SU-DHL-6 (cell line): ENCODE data around the gene NAA40.

Experiments
- H2AFZ ChIP-seq: fragments of 200-600 bp; sonication (generic); 2 replicates; pipeline ENCODE4 v1.6.1; 2014; ENCODE audit warnings: low read depth, mild to moderate bottlenecking, moderate library complexity, mixed read lengths, antibody characterized with exemption, low read length; ENCODE audit not compliant: severe bottlenecking
- H3F3A ChIP-seq: fragments of 200-600 bp; shearing (Covaris generic); 2 replicates; pipeline ENCODE4 v1.6.0; 2016; ENCODE audit warnings: antibody characterized with exemption, mild to moderate bottlenecking; ENCODE audit not compliant: insufficient read depth
- H3K27ac ChIP-seq: fragments of 200-600 bp; sonication (generic); 2 replicates; pipeline ENCODE4 v1.5.1; 2016; ENCODE audit warnings: low read depth, mild to moderate bottlenecking, low read length, moderate library complexity, mixed read lengths
- H3K27me3 ChIP-seq: fragments of 200-600 bp; sonication (generic), shearing (Covaris generic); 2 replicates; pipeline ENCODE4 v1.6.0; 2014; ENCODE audit warnings: mild to moderate bottlenecking, low read length
- H3K36me3 ChIP-seq: fragments of 200-600 bp; sonication (generic); 2 replicates; pipeline ENCODE4 v1.6.1; 2014; ENCODE audit warnings: mild to moderate bottlenecking, low read length, mixed read lengths
- H3K4me2 ChIP-seq: fragments of 300-600, 200-600 bp; shearing (Covaris generic), sonication (generic); 2 replicates; pipeline ENCODE4 v1.6.0; 2014; ENCODE audit warnings: low read length, low read depth, mild to moderate bottlenecking; ENCODE audit not compliant: poor library complexity, severe bottlenecking
- H3K4me3 ChIP-seq: fragments of 200-600 bp; sonication (generic); 2 replicates; pipeline ENCODE4 v1.5.1; 2014; ENCODE audit warnings: antibody characterized with exemption, low read length, mild to moderate bottlenecking, mixed read lengths; ENCODE audit not compliant: insufficient read depth, poor library complexity, severe bottlenecking
- H3K79me2 ChIP-seq: fragments of 200-600 bp; sonication (generic); 2 replicates; pipeline ENCODE4 v1.6.1; 2014; ENCODE audit warnings: mild to moderate bottlenecking, low read length, moderate library complexity; ENCODE audit not compliant: insufficient read depth
- H3K9ac ChIP-seq: fragments of 200-600 bp; sonication (generic); 2 replicates; pipeline ENCODE4 v1.7.0; 2014; ENCODE audit warnings: mild to moderate bottlenecking, low read length
- H3K9me2 ChIP-seq: fragments of 200-600 bp; sonication (generic); replicated peaks from 2 replicates; pipeline ENCODE4 v1.6.1; 2014; ENCODE audit warnings: low read length; ENCODE audit not compliant: insufficient read depth
- H3K9me3 ChIP-seq: fragments of 200-600 bp; sonication (generic); 2 replicates; pipeline ENCODE4 v1.6.1; 2014; ENCODE audit warnings: low read length, mixed read lengths; ENCODE audit not compliant: insufficient read depth
- H4K20me1 ChIP-seq: fragments of 200-600 bp; sonication (generic); 2 replicates; pipeline ENCODE4 v1.6.1; 2014; ENCODE audit warnings: low read depth, mild to moderate bottlenecking, antibody characterized with exemption, low read length, moderate library complexity, mixed read lengths
- CTCF ChIP-seq: fragments of 200-600 bp; sonication (generic); IDR thresholded peaks from one replicate; pipeline ENCODE4 v1.5.1; 2017; ENCODE audit warnings: antibody characterized with exemption, mild to moderate bottlenecking, low read length, moderate library complexity; ENCODE audit not compliant: insufficient read depth, poor library complexity, severe bottlenecking
- EZH2phosphoT487 ChIP-seq: fragments of 200-600 bp; sonication (generic), shearing (Covaris generic); conservative IDR thresholded peaks from 2 replicates; pipeline ENCODE4 v1.6.1; 2018; ENCODE audit warnings: mild to moderate bottlenecking, antibody characterized with exemption, low read length, moderate library complexity, mixed read lengths

The NAA40 gene

GRCh38 chr11:63913866-63914830 is 24.7 kb upstream of the NAA40 start:
- H3K9ac ChIP-seq, result no peak overlapping the region
- no peak overlapping the region for H3K27ac ChIP-seq
- H3K9me2 ChIP-seq, result no peaks in the 10 kb centered on the region
- no peak overlapping the region for H3K4me2 ChIP-seq
- no peak overlapping the region for H2AFZ ChIP-seq
- no peaks in the 10 kb centered on the region for H3K27me3 ChIP-seq
- H3K4me3 ChIP-seq, result no peak overlapping the region
- H3K36me3 ChIP-seq, result no peaks in the 10 kb centered on the region
- TF ChIP-seq CTCF, result no peak
- TF ChIP-seq EZH2phosphoT487, result no peak
- no peaks in the 10 kb centered on the region for H3K9me3 ChIP-seq
- peaks cover 4% of the 10 kb centered on the region; the same call in 1 of the 2 replicates for H3F3A ChIP-seq
- no peaks in the 10 kb centered on the region for H3K79me2 ChIP-seq
- H4K20me1 ChIP-seq, result no peaks in the 10 kb centered on the region

GRCh38 chr11:63914896-63915691 is 23.7 kb upstream of the NAA40 start:
- H3K9me2 ChIP-seq, result no peaks in the 10 kb centered on the region
- no peak overlapping the region for H3K4me2 ChIP-seq
- no peaks in the 10 kb centered on the region for H4K20me1 ChIP-seq
- peaks cover 4% of the 10 kb centered on the region; the same call in 1 of the 2 replicates for H3F3A ChIP-seq
- H2AFZ ChIP-seq, result no peak overlapping the region
- no peaks in the 10 kb centered on the region for H3K36me3 ChIP-seq
- no peak overlapping the region for H3K9ac ChIP-seq
- no peak overlapping the region for H3K27ac ChIP-seq
- H3K9me3 ChIP-seq, result no peaks in the 10 kb centered on the region
- H3K4me3 ChIP-seq, result no peak overlapping the region
- H3K79me2 ChIP-seq, result no peaks in the 10 kb centered on the region
- TF ChIP-seq EZH2phosphoT487 (no peak), CTCF (no peak)
- no peaks in the 10 kb centered on the region for H3K27me3 ChIP-seq

- Histone ChIP-seq H3K9me2 (no peaks in the 10 kb centered on the region), H3F3A (peaks cover 4% of the 10 kb centered on the region; the same call in 1 of the 2 replicates), H3K9ac (peak overlapping the region; percentile 48; the same call in 1 of the 2 replicates), H3K4me2 (peak overlapping the region; percentile 94), H2AFZ (no peak overlapping the region), H3K9me3 (no peaks in the 10 kb centered on the region), H4K20me1 (no peaks in the 10 kb centered on the region), H3K27me3 (no peaks in the 10 kb centered on the region), H3K27ac (no peak overlapping the region), H3K79me2 (no peaks in the 10 kb centered on the region), H3K4me3 (peak overlapping the region; percentile 47), H3K36me3 (no peaks in the 10 kb centered on the region)
- TF ChIP-seq CTCF (peak; percentile 36), EZH2phosphoT487 (no peak)
Observed at GRCh38 chr11:63915961-63916836, 22.6 kb upstream of the NAA40 start.
